Smooth muscle cell (in vitro differentiated cells): ENCODE measurements around the gene PTBP1. TPM values are rescaled to one million over a fixed set of nuclear protein-coding genes. Genes with fewer than 3 reads are reported as not detected.
A peak's percentile ranks its signal among the peaks of the same experiment; 100 is the strongest.

Experiments used
- DNase-seq: peaks from one replicate; lab custom pipeline; 2025; ENCODE audit not compliant: unreplicated experiment; lab: John Stamatoyannopoulos, UW
- H2AFZ ChIP-seq: fragments of 200-600 bp; sonication (generic); 2 replicates; pipeline ENCODE4 v1.6.0; 2016; ENCODE audit warnings: antibody characterized with exemption, low read depth, mild to moderate bottlenecking
- H3F3A ChIP-seq: fragments of 200-600 bp; sonication (generic); 2 replicates; pipeline ENCODE4 v1.6.0; 2017; ENCODE audit warnings: antibody characterized with exemption, low read depth
- H3K27ac ChIP-seq: fragments of 200-600 bp; sonication (generic); 2 replicates; pipeline ENCODE4 v1.5.1; 2016; ENCODE audit warnings: low read depth, mild to moderate bottlenecking
- H3K27me3 ChIP-seq: fragments of 200-600 bp; sonication (generic); 2 replicates; pipeline ENCODE4 v1.6.1; 2016; ENCODE audit warnings: low read depth, mild to moderate bottlenecking
- H3K36me3 ChIP-seq: fragments of 200-600 bp; sonication (generic); 2 replicates; pipeline ENCODE4 v1.5.1; 2016; ENCODE audit warnings: low read depth
- H3K4me1 ChIP-seq: fragments of 200-600 bp; sonication (generic); 2 replicates; pipeline ENCODE4 v1.5.1; 2016; ENCODE audit warnings: low read depth
- H3K4me2 ChIP-seq: fragments of 200-600 bp; sonication (generic); 2 replicates; pipeline ENCODE4 v1.6.0; 2016; ENCODE audit warnings: mild to moderate bottlenecking
- H3K4me3 ChIP-seq: fragments of 200-600 bp; sonication (generic); 2 replicates; pipeline ENCODE4 v1.5.1; 2016; ENCODE audit warnings: mild to moderate bottlenecking
- H3K79me2 ChIP-seq: fragments of 200-600 bp; sonication (generic); 2 replicates; pipeline ENCODE4 v1.6.0; 2016; ENCODE audit warnings: low read depth, mild to moderate bottlenecking
- H3K9ac ChIP-seq: fragments of 200-600 bp; sonication (generic); 2 replicates; pipeline ENCODE4 v1.6.0; 2016; ENCODE audit warnings: low read depth
- H3K9me3 ChIP-seq: fragments of 200-600 bp; sonication (generic); replicated peaks from 2 replicates; pipeline ENCODE4 v1.5.1; 2016; ENCODE audit warnings: low read depth
- H4K20me1 ChIP-seq: fragments of 200-600 bp; sonication (generic); 2 replicates; pipeline ENCODE4 v1.6.0; 2016; ENCODE audit warnings: low read depth
- WGBS: methylation state at CpG from one replicate; pipeline ENCODE4 v1.1.7; 2016; ENCODE audit warnings: low lambda C conversion rate; 5-methylcytosine and 5-hydroxymethylcytosine counted together
- polyA plus RNA-seq: library from polyadenylated mRNA; unstranded; fragments of >200 nt; fragmentation: Nextera tagmentation; extraction: Ambion mirVana; gene quantifications from 2 replicates; pipeline ENCODE4 v1.2.1, GENCODE V29; 2016
- total RNA-seq: library from RNA; depleted of rRNA; stranded (reverse); fragments of >200 nt; gene quantifications from 2 replicates; pipeline ENCODE4 v1.2.3, GENCODE V29; 2014
- TF ChIP-seq, protein P1 (sequence below): fragments of 200-600 bp; sonication (generic); IDR thresholded peaks from 2 replicates; pipeline ENCODE4 v1.5.1; 2017; ENCODE audit warnings: borderline replicate concordance, mild to moderate bottlenecking, antibody characterized with exemption; ENCODE audit not compliant: insufficient read depth, poor library complexity, severe bottlenecking

The PTBP1 gene
- total and polyA plus RNA-seq, 2 experiments from 2014 or later, result 167 to 226 TPM

GRCh38 chr19:801861-802497, 4.7 kb downstream of the PTBP1 start:
- Histone ChIP-seq H3K27ac (peak overlapping the region; percentile 13), H3K9ac (no peak overlapping the region), H4K20me1 (peaks cover 92% of the 10 kb centered on the region)

DNA sequence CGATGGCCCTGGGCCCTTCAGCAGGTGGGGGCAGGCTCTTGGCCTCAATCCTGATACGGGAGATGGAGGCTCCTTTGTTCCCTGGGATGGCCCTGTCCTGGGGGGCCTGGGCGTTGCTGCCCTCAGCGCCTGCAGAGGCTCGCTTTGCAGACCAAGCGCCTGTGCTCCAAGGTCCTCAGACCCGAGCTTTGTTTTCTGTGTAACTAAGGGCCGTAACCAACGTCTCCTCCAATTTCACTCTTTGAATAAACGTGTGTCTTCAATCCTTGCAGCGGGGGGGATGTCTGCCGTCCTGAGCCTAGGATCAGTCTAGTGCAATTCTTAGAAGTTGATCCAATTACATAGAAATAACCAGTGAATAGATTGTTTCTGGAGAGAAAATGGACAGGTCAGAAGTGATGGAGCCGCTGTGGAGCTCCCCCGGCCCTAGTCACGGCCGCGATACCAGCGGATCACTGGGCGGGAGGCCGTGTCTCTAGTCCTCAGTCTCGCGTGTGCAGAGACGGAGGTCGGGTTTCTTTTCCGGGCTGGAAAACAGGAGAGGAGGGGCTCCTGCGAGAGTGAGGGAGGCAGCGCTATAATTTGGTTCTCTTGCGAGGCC, 5.3 kb downstream of the PTBP1 start:
- Histone ChIP-seq H3K27ac (peak overlapping the region; percentile 13), H3K4me3 (no peak overlapping the region), H3K79me2 (peaks cover 98% of the 10 kb centered on the region), H3K4me1 (peaks cover 29% of the 10 kb centered on the region), H3K9me3 (no peaks in the 10 kb centered on the region), H4K20me1 (peaks cover 98% of the 10 kb centered on the region), H3K27me3 (no peaks in the 10 kb centered on the region), H3K4me2 (no peak overlapping the region), H2AFZ (no peak overlapping the region), H3K36me3 (peaks cover 6% of the 10 kb centered on the region), H3F3A (peaks cover 19% of the 10 kb centered on the region), H3K9ac (no peak overlapping the region)
- TF ChIP-seq, protein P1, sequence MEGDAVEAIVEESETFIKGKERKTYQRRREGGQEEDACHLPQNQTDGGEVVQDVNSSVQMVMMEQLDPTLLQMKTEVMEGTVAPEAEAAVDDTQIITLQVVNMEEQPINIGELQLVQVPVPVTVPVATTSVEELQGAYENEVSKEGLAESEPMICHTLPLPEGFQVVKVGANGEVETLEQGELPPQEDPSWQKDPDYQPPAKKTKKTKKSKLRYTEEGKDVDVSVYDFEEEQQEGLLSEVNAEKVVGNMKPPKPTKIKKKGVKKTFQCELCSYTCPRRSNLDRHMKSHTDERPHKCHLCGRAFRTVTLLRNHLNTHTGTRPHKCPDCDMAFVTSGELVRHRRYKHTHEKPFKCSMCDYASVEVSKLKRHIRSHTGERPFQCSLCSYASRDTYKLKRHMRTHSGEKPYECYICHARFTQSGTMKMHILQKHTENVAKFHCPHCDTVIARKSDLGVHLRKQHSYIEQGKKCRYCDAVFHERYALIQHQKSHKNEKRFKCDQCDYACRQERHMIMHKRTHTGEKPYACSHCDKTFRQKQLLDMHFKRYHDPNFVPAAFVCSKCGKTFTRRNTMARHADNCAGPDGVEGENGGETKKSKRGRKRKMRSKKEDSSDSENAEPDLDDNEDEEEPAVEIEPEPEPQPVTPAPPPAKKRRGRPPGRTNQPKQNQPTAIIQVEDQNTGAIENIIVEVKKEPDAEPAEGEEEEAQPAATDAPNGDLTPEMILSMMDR, result no peak
- DNase-seq, result no peak
- 88% methylated on average over 27 of the region's 28 CpGs for WGBS

More at GRCh38 chr19:801861-802497, 4.7 kb downstream of the PTBP1 start:
- H3K9me3 ChIP-seq, result no peaks in the 10 kb centered on the region
- peaks cover 29% of the 10 kb centered on the region for H3K4me1 ChIP-seq
- WGBS, result 72% methylated on average over 22 of the region's 23 CpGs
- peak overlapping the region; percentile 1 for H3K4me3 ChIP-seq
- no peak for DNase-seq
- no peak overlapping the region for H2AFZ ChIP-seq
- TF ChIP-seq, protein P1, result no peak
- H3K4me2 ChIP-seq, result peak overlapping the region; percentile 91
- H3K27me3 ChIP-seq, result no peaks in the 10 kb centered on the region
- H3K36me3 ChIP-seq, result no peaks in the 10 kb centered on the region
- H3F3A ChIP-seq, result peaks cover 18% of the 10 kb centered on the region
- H3K79me2 ChIP-seq, result peaks cover 92% of the 10 kb centered on the region

DNA sequence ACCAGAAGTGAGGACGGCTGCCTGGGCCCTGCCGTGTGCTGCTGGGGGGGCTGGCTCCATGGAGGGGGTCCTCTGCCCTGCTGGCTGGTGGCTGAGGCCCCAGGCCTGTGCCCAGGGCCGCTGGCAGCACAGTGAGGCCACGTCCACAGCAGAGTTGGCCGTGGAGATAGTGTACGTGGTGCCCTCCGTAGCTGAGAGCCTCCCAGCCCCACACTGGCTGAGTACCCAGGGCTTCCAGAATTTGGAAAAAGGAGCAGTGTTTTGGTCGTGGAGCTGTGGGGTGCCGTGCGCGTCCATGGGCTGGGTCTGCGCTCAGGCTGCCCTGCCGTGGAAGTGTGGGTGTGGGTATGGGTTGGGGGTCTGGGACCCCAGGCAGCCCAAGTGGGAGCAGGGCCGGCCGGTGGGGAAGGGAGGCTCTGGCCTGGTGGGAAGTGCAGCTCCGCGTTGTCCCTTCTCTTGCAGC, 5.9 kb downstream of the PTBP1 start:
- Histone ChIP-seq H3F3A (peaks cover 25% of the 10 kb centered on the region), H3K4me3 (no peak overlapping the region), H3K36me3 (peaks cover 10% of the 10 kb centered on the region), H3K9ac (no peak overlapping the region), H3K79me2 (peaks cover 100% of the 10 kb centered on the region), H4K20me1 (peaks cover 100% of the 10 kb centered on the region), H3K9me3 (no peaks in the 10 kb centered on the region), H3K4me2 (no peak overlapping the region), H3K27ac (peak overlapping the region; percentile 13), H3K4me1 (peaks cover 29% of the 10 kb centered on the region), H2AFZ (no peak overlapping the region), H3K27me3 (no peaks in the 10 kb centered on the region)
- TF ChIP-seq, protein P1, result no peak
- no peak for DNase-seq
- 95% methylated on average over 17 of the region's 17 CpGs for WGBS
